ENCODE results near the gene GSPT1.

GSPT1 gene

GRCh38 chr16:11916524-11917285 lies 949 bp upstream of the GSPT1 start:
- no peak for TF ChIP-seq CTCF (IDR thresholded peaks at IDR 0.05; ENCODE audit: low read depth, low read length)
- peak overlapping the region; percentile 77 for H3K4me3 ChIP-seq (ENCODE audit: low read depth, low read length)

GRCh38 chr16:11915114-11915643 lies 577 bp downstream of the GSPT1 start:
- H3K4me3 ChIP-seq (ENCODE audit: low read depth, low read length): peak overlapping the region; percentile 77
- TF ChIP-seq CTCF (IDR thresholded peaks at IDR 0.05; ENCODE audit: low read depth, low read length): no peak

- H3K4me3 ChIP-seq (ENCODE audit: low read depth, low read length): peak overlapping the region; percentile 77
- no peak for TF ChIP-seq CTCF (IDR thresholded peaks at IDR 0.05; ENCODE audit: low read depth, low read length)
These were observed 1.3 kb downstream of the GSPT1 start for GRCh38 chr16:11914210-11915113.

- H3K4me3 ChIP-seq (ENCODE audit: low read depth, low read length): peak overlapping the region; percentile 77
- no peak for TF ChIP-seq CTCF (IDR thresholded peaks at IDR 0.05; ENCODE audit: low read depth, low read length)
These were observed 2.2 kb downstream of the GSPT1 start for GRCh38 chr16:11913425-11914079.

- no peak for TF ChIP-seq CTCF (IDR thresholded peaks at IDR 0.05; ENCODE audit: low read depth, low read length)
- H3K4me3 ChIP-seq (ENCODE audit: low read depth, low read length): no peak overlapping the region
These were observed 5.9 kb downstream of the GSPT1 start for GRCh38 chr16:11909653-11910545.

- H3K4me3 ChIP-seq (ENCODE audit: low read depth, low read length): no peak overlapping the region
- no peak for TF ChIP-seq CTCF (IDR thresholded peaks at IDR 0.05; ENCODE audit: low read depth, low read length)
These were observed 8.4 kb downstream of the GSPT1 start for GRCh38 chr16:11907160-11907970.
